ENCODE results near the gene CDON.

Gene CDON

GRCh38 chr11:126062679-126063506 is at the start of gene CDON:
TSS of gene CDON (minus strand) at chr11:126062866. CDS start at chr11:126023476, 39,390 bp downstream.
- H3K4me2 ChIP-seq (ENCODE audit: insufficient read depth, low read length), result peak within 1 kb of the TSS; percentile 72
- ATAC-seq (ENCODE audit: insufficient read depth, low read depth), result peak; percentile 94

GRCh38 chr11:126111458-126112116 is 48.9 kb upstream of the CDON start:
- Histone ChIP-seq H3K36me3 (ENCODE audit: insufficient read depth, low read length) (no peaks in the 10 kb centered on the region), H3K27ac (ENCODE audit: low read length) (no peak overlapping the region), H3K4me2 (ENCODE audit: insufficient read depth, low read length) (no peak overlapping the region), H2AFZ (ENCODE audit: low read depth, low read length) (no peak overlapping the region), H4K20me1 (ENCODE audit: insufficient read depth, low read length) (no peaks in the 10 kb centered on the region), H3K79me2 (ENCODE audit: insufficient read depth, low read length) (no peaks in the 10 kb centered on the region), H3K9me3 (ENCODE audit: insufficient read depth, low read length, severe bottlenecking) (no peaks in the 10 kb centered on the region), H3K27me3 (ENCODE audit: insufficient read depth, low read length, poor library complexity) (no peaks in the 10 kb centered on the region), H3K4me3 (ENCODE audit: low read depth in 1 of 2, low read length in 2 of 2) (no peak overlapping the region), H3K9ac (ENCODE audit: low read depth, low read length) (no peak overlapping the region), H3K4me1 (ENCODE audit: insufficient read depth, low read length) (no peaks in the 10 kb centered on the region)
- no peak for DNase-seq
- TF ChIP-seq EZH2 (IDR thresholded peaks at IDR 0.05; ENCODE audit: borderline replicate concordance, low read depth, low read length, severe bottlenecking), result no peak
- no peak for TF ChIP-seq CTCF (IDR thresholded peaks at IDR 0.05; ENCODE audit: borderline replicate concordance, extremely low read depth, low read length, poor library complexity, severe bottlenecking)
- no peak for ATAC-seq (ENCODE audit: insufficient read depth, low read depth)

More at GRCh38 chr11:126062679-126063506, at the start of gene CDON:
- Histone ChIP-seq H3K79me2 (ENCODE audit: insufficient read depth, low read length) (no peaks in the 10 kb centered on the region), H3K9ac (ENCODE audit: low read depth, low read length) (peak within 1 kb of the TSS; percentile 54), H3K4me3 (ENCODE audit: low read depth in 1 of 2, low read length in 2 of 2) (peak within 1 kb of the TSS; percentile 30 to 58; a peak in 3 of 4 replicates), H3K36me3 (ENCODE audit: insufficient read depth, low read length) (no peaks in the 10 kb centered on the region), H2AFZ (ENCODE audit: low read depth, low read length) (peak within 1 kb of the TSS; percentile 90), H4K20me1 (ENCODE audit: insufficient read depth, low read length) (no peaks in the 10 kb centered on the region), H3K9me3 (ENCODE audit: insufficient read depth, low read length, severe bottlenecking) (no peaks in the 10 kb centered on the region), H3K4me1 (ENCODE audit: insufficient read depth, low read length) (peaks cover 18% of the 10 kb centered on the region), H3K27me3 (ENCODE audit: insufficient read depth, low read length, poor library complexity) (peaks cover 20% of the 10 kb centered on the region), H3K27ac (ENCODE audit: low read length) (peak within 1 kb of the TSS; percentile 76)
- TF ChIP-seq CTCF (IDR thresholded peaks at IDR 0.05; ENCODE audit: borderline replicate concordance, extremely low read depth, low read length, poor library complexity, severe bottlenecking) (peak; percentile 24), EZH2 (IDR thresholded peaks at IDR 0.05; ENCODE audit: borderline replicate concordance, low read depth, low read length, severe bottlenecking) (no peak)
- DNase-seq, result peak; percentile 90

- ATAC-seq (ENCODE audit: insufficient read depth, low read depth) (no peak), DNase-seq (no peak)
- no peaks in the 10 kb centered on the region for H3K4me1 ChIP-seq (ENCODE audit: insufficient read depth, low read length)
Observed at GRCh38 chr11:126109941-126110731, 47.5 kb upstream of the CDON start.

More at GRCh38 chr11:126109941-126110731, 47.5 kb upstream of the CDON start:
- TF ChIP-seq CTCF (IDR thresholded peaks at IDR 0.05; ENCODE audit: borderline replicate concordance, extremely low read depth, low read length, poor library complexity, severe bottlenecking), result no peak
- H3K36me3 ChIP-seq (ENCODE audit: insufficient read depth, low read length), result no peaks in the 10 kb centered on the region
- H4K20me1 ChIP-seq (ENCODE audit: insufficient read depth, low read length), result no peaks in the 10 kb centered on the region
- no peaks in the 10 kb centered on the region for H3K9me3 ChIP-seq (ENCODE audit: insufficient read depth, low read length, severe bottlenecking)
- no peak overlapping the region for H3K27ac ChIP-seq (ENCODE audit: low read length)
- no peaks in the 10 kb centered on the region for H3K79me2 ChIP-seq (ENCODE audit: insufficient read depth, low read length)
- H3K4me3 ChIP-seq (ENCODE audit: low read depth in 1 of 2, low read length in 2 of 2), result no peak overlapping the region
- H3K4me2 ChIP-seq (ENCODE audit: insufficient read depth, low read length), result no peak overlapping the region
- no peak overlapping the region for H3K9ac ChIP-seq (ENCODE audit: low read depth, low read length)
- H3K27me3 ChIP-seq (ENCODE audit: insufficient read depth, low read length, poor library complexity), result no peaks in the 10 kb centered on the region
- no peak overlapping the region for H2AFZ ChIP-seq (ENCODE audit: low read depth, low read length)

All from DND-41 (cell line).